ENCODE results near the gene ROGDI. TPM values are rescaled to one million over a fixed set of nuclear protein-coding genes. Genes with fewer than 3 reads are reported as not detected.

ROGDI gene
- total RNA-seq, 1 donor from 2014 or later, result 22.2 TPM

DNA sequence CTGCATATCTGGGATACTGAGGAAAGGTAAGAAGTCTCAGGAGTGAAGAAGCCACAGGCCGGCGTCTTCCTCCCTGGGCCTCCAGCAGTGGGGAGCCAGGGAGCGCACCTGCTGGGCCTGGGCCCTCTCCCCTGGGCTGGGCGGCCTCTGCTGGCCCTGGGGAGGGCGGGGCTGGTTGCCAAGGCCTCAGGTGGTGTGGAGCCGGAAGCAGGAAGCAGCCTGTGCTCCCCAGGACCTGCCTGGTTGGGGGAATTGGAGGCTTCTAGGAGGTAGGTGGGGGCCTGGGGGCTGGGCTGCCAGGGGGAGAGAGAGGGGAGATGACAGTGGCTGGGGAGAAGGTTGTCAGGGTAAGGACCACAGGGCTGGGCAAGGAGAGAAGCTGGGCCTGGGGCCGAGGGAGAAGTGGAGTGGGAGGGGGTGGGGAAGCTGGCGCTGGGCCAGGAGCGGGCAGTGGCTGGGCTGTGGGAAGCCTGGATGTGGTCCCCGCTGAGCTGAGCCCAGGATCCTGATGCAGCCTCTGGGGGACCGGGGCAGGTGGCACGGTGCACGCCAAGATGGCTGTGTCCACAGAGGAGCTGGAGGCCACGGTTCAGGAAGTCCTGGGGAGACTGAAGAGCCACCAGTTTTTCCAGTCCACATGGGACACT lies 7.1 kb downstream of the ROGDI start, which contains the start of gene SMIM22:
SMIM22 (plus strand) TSS at position 189 of the 647 bp plus-strand sequence; CDS start at position 555, 366 bp downstream.
- Histone ChIP-seq H3K36me3 (no peaks in the 10 kb centered on the region), H3K4me3 (no peak within 1 kb of the TSS), H3K27ac (no peak within 1 kb of the TSS), H3K79me2 (ENCODE audit: low read depth) (no peaks in the 10 kb centered on the region), H3K4me1 (no peaks in the 10 kb centered on the region), H3K9ac (no peak within 1 kb of the TSS), H4K20me1 (ENCODE audit: low read depth) (no peaks in the 10 kb centered on the region), H3K9me3 (ENCODE audit: low read depth) (no peaks in the 10 kb centered on the region), H3F3A (ENCODE audit: low read depth) (no peaks in the 10 kb centered on the region), H3K4me2 (no peak within 1 kb of the TSS), H3K27me3 (no peaks in the 10 kb centered on the region), H2AFZ (replicated peaks) (no peak within 1 kb of the TSS)
- no peak within 1 kb of the TSS for H3K4me3 Mint-ChIP-seq
- H3K36me3 Mint-ChIP-seq, result peaks cover 3% of the 10 kb centered on the region
- H3K4me1 Mint-ChIP-seq, result no peaks in the 10 kb centered on the region
- H3K9me3 Mint-ChIP-seq, result no peaks in the 10 kb centered on the region
- peak within 1 kb of the TSS; percentile 14 for H3K27ac Mint-ChIP-seq
- DNase-seq (ENCODE audit: low spot score), result no peak
- TF ChIP-seq EZH2 (IDR thresholded peaks at IDR 0.05), result no peak
- no peak for TF ChIP-seq EZH2phosphoT487 (IDR thresholded peaks at IDR 0.05)
- TF ChIP-seq, protein P1, sequence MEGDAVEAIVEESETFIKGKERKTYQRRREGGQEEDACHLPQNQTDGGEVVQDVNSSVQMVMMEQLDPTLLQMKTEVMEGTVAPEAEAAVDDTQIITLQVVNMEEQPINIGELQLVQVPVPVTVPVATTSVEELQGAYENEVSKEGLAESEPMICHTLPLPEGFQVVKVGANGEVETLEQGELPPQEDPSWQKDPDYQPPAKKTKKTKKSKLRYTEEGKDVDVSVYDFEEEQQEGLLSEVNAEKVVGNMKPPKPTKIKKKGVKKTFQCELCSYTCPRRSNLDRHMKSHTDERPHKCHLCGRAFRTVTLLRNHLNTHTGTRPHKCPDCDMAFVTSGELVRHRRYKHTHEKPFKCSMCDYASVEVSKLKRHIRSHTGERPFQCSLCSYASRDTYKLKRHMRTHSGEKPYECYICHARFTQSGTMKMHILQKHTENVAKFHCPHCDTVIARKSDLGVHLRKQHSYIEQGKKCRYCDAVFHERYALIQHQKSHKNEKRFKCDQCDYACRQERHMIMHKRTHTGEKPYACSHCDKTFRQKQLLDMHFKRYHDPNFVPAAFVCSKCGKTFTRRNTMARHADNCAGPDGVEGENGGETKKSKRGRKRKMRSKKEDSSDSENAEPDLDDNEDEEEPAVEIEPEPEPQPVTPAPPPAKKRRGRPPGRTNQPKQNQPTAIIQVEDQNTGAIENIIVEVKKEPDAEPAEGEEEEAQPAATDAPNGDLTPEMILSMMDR (IDR thresholded peaks at IDR 0.05), result no peak
- H3K27me3 Mint-ChIP-seq (ENCODE audit: insufficient read depth, low read depth), result peaks cover 7% of the 10 kb centered on the region

DNA sequence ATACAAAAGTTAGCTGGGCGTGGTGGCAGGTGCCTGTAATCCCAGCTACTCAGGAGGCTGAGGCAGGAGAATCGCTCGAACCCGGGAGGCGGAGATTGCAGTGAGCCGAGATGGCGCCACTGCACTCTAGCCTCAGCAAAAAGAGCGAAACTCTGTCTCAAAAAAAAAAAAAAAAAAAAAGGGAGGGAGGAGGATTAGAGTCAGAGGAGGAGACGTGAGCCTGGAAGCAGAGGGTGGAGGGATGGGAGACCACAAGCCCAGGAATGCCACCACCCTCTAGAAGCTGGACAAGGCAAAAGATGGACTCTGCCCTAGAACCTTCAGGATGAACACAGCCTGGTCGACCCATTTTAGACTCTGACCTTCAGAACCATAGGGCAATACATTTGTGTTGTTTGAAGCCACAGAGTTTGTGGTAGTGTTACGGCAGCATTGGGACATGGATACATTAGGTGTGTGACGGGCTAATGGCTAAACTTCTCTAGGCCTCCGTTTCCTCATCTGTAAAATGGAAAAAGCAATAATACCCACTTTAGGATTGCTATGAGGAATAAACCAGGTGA lies 9.4 kb downstream of the ROGDI start:
- TF ChIP-seq EZH2 (IDR thresholded peaks at IDR 0.05), result no peak
- TF ChIP-seq, protein P1 (IDR thresholded peaks at IDR 0.05), result no peak
- TF ChIP-seq EZH2phosphoT487 (IDR thresholded peaks at IDR 0.05), result no peak

DNA sequence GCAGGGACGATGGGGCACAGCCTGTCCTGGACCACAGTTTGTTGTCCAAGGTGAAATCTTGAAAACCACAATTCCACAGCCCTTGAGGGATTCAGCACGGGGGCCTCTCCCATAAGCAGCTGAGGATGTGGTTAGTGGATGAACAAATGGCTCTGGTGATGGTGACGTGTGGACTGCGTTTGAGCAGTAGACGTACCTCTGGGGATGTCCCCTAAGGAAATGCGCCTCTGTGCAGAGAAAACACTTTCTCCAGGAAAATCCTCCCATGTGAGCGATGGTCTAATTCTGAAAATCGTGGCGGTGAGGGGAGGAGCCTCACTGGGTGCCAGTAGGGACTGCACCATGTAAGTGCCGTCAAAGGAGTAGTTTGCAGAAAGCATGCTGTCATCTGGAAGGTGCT lies 11.6 kb downstream of the ROGDI start:
- H3K4me2 ChIP-seq, result no peak overlapping the region
- H3K9me3 ChIP-seq (ENCODE audit: low read depth), result no peaks in the 10 kb centered on the region
- H3K4me3 ChIP-seq, result no peak overlapping the region
- H3K27ac ChIP-seq, result no peak overlapping the region
- H3K27me3 Mint-ChIP-seq (ENCODE audit: insufficient read depth, low read depth), result peaks cover 2% of the 10 kb centered on the region
- peaks cover 11% of the 10 kb centered on the region for H3F3A ChIP-seq (ENCODE audit: low read depth)
- H3K4me3 Mint-ChIP-seq, result peak overlapping the region; percentile 14
- H3K4me1 Mint-ChIP-seq, result peaks cover 12% of the 10 kb centered on the region
- TF ChIP-seq EZH2 (IDR thresholded peaks at IDR 0.05) (no peak), EZH2phosphoT487 (IDR thresholded peaks at IDR 0.05) (no peak)
- TF ChIP-seq, protein P1 (IDR thresholded peaks at IDR 0.05), result no peak
- H3K79me2 ChIP-seq (ENCODE audit: low read depth), result no peaks in the 10 kb centered on the region
- no peaks in the 10 kb centered on the region for H3K36me3 ChIP-seq
- H3K9ac ChIP-seq, result no peak overlapping the region
- no peak for DNase-seq (ENCODE audit: low spot score)
- H3K4me1 ChIP-seq, result peaks cover 11% of the 10 kb centered on the region
- H3K27ac Mint-ChIP-seq, result peak overlapping the region; percentile 42
- no peaks in the 10 kb centered on the region for H3K36me3 Mint-ChIP-seq
- no peaks in the 10 kb centered on the region for H4K20me1 ChIP-seq (ENCODE audit: low read depth)
- no peaks in the 10 kb centered on the region for H3K9me3 Mint-ChIP-seq
- no peak overlapping the region for H2AFZ ChIP-seq (replicated peaks)
- H3K27me3 ChIP-seq, result no peaks in the 10 kb centered on the region

More for the DNA sequence above, 9.4 kb downstream of the ROGDI start:
- H3K27me3 ChIP-seq, result no peaks in the 10 kb centered on the region
- no peak overlapping the region for H3K9ac ChIP-seq
- Mint-ChIP-seq H3K27ac (no peak overlapping the region), H3K36me3 (peaks cover 3% of the 10 kb centered on the region), H3K4me3 (no peak overlapping the region), H3K9me3 (no peaks in the 10 kb centered on the region), H3K4me1 (peaks cover 9% of the 10 kb centered on the region), H3K27me3 (ENCODE audit: insufficient read depth, low read depth) (peaks cover 5% of the 10 kb centered on the region)
- no peak overlapping the region for H3K4me3 ChIP-seq
- H2AFZ ChIP-seq (replicated peaks), result no peak overlapping the region
- H3K27ac ChIP-seq, result no peak overlapping the region
- no peaks in the 10 kb centered on the region for H3K79me2 ChIP-seq (ENCODE audit: low read depth)
- no peak overlapping the region for H3K4me2 ChIP-seq
- no peaks in the 10 kb centered on the region for H3K9me3 ChIP-seq (ENCODE audit: low read depth)
- DNase-seq (ENCODE audit: low spot score), result no peak
- peaks cover 6% of the 10 kb centered on the region for H3K4me1 ChIP-seq
- H3F3A ChIP-seq (ENCODE audit: low read depth), result peaks cover 11% of the 10 kb centered on the region
- H3K36me3 ChIP-seq, result no peaks in the 10 kb centered on the region
- H4K20me1 ChIP-seq (ENCODE audit: low read depth), result no peaks in the 10 kb centered on the region
